Ovary (tissue), 9 donors: ENCODE measurements around the gene PTPRN2. TPM values are rescaled to one million over a fixed set of nuclear protein-coding genes. Genes with fewer than 3 reads are reported as not detected.

Experiments
- DNase-seq, 5 donors: peaks; one replicate each; pipeline ENCODE4 v3.0.0-alpha.2; 2019 to 2020
- H3K27ac ChIP-seq, 2 donors: fragments of 200-600 bp; one replicate each; pipeline versions ENCODE4 v1.5.1 to v1.8.0; 2019 to 2022
- H3K27me3 ChIP-seq: fragments of 200-600 bp; one replicate; pipeline ENCODE4 v1.8.0; 2022
- H3K36me3 ChIP-seq: fragments of 200-600 bp; sonication (generic); one replicate; pipeline ENCODE4 v1.5.1; 2019
- H3K4me1 ChIP-seq: one replicate; pipeline ENCODE4 v1.8.1; 2013; ENCODE audit warnings: mild to moderate bottlenecking, moderate library complexity; ENCODE audit not compliant: insufficient read depth
- H3K4me3 ChIP-seq: fragments of 200-600 bp; sonication (generic); one replicate; pipeline ENCODE4 v1.5.1; 2017
- H3K9me3 ChIP-seq, 2 donors: fragments of 200-600 bp in 1 of 2; sonication (generic) in 1 of 2; one replicate each; pipeline versions ENCODE4 v1.5.1 to v1.8.1; 2013 to 2019; ENCODE audit warnings: mild to moderate bottlenecking in 1 of 2, moderate library complexity in 1 of 2
- EP300 ChIP-seq: sonication (generic); formaldehyde crosslinking; IDR thresholded peaks from one replicate; pipeline ENCODE4 v1.6.1; 2017; ENCODE audit warnings: antibody characterized with exemption
- POLR2A ChIP-seq: fragments of 450-650 bp; IDR thresholded peaks from one replicate; pipeline ENCODE4 v1.6.1; 2017; ENCODE audit warnings: antibody characterized with exemption, mild to moderate bottlenecking, moderate library complexity
- WGBS, 3 donors: extraction: QIAGEN DNeasy Blood & Tissue Kit in 1 of 3; methylation state at CpG; one replicate each; pipeline versions ENCODE4 v1.1.5 to v1.1.7; 2013 to 2017; 5-methylcytosine and 5-hydroxymethylcytosine counted together
- intact Hi-C, 4 donors: fragments of 100-400 bp; cut with DNase I; formaldehyde crosslinking; loops; one replicate each; pipeline versions ENCODE4 v1.11.0 to v1.15.1; 2022 to 2023
- polyA plus RNA-seq, 2 donors: library from polyadenylated mRNA; stranded (reverse); fragments of 200-250 nt in 1 of 2; fragments of 350-450 nt in 1 of 2; fragmentation: Illumina TruSeq in 1 of 2; extraction: RNeasy Lipid Tissue Mini Kit (QIAGEN cat#74804) in 1 of 2; gene quantifications; one replicate each; pipeline ENCODE4 v1.2.3, GENCODE V29; 2013 to 2014
- total RNA-seq, 7 donors: library from RNA; depleted of rRNA in 2 of 7; stranded (reverse); fragments of >200 nt in 2 of 7; fragmentation: NEBNext Ultra II Directional in 3 of 7; extraction: Animal tissue kit (Norgen Biotek cat#: 25700) in 3 of 7; gene quantifications; one replicate each; pipeline versions ENCODE4 v1.1.0 to v1.2.4, GENCODE V29; 2016 to 2023
- TF ChIP-seq, protein P1 (sequence below), 3 donors: fragments of 450-650 bp in 2 of 3; fragments of 200-600 bp in 1 of 3; IDR thresholded peaks; one replicate each; pipeline versions ENCODE4 v1.5.1 to v1.8.0; 2016 to 2022; ENCODE audit warnings: antibody characterized with exemption in 3 of 3, mild to moderate bottlenecking in 1 of 3
- donor health status: DM: no; HTN: no; CAD: no; lungs with moderate emphysema.
- donor health status: DM: no; HTN: no; CAD: no.
- donor health status: Bipolar disorder and iron deficiency.
- donor health status: DM: yes; HTN: yes; CAD: no.
- donor health status: DM: no; HTN: no; CAD: no.
- donor health status: DM: yes; HTN: yes; CAD: no.

Gene PTPRN2
- total and polyA plus RNA-seq, 9 donors = 3.5 to 11.1 (median 5.9) TPM

GRCh38 chr7:157813053-157813452 is 774.6 kb downstream of the PTPRN2 start:
- 89 to 94% (median 89%) methylated on average over 17 of the region's 17 CpGs for WGBS, 3 donors

DNA sequence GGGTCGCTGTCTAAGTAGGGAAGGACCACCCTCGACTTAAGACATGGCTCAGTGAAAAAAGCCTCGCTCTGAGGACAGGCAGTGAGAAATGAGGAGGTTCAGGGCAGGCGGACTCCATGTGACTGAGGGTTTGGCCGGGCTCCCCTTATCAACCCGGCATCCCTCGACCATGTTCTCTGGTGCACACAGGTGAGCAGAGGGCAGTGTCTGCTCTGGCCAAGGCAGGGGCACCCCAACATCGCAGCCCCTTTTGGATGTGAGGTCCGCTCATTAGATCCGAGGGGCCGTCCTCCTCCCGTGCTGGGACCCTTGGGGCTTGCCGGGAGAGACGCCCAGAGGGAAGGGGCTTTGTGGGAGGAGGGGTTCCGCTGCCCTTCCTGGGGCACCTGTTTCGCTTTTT is 775.7 kb downstream of the PTPRN2 start:
- Histone ChIP-seq H3K4me1 (no peaks in the 10 kb centered on the region), H3K27ac (no peak overlapping the region), H3K27me3 (no peaks in the 10 kb centered on the region), H3K4me3 (no peak overlapping the region), H3K9me3 (no peaks in the 10 kb centered on the region), H3K36me3 (no peaks in the 10 kb centered on the region)
- no peak for DNase-seq
- no peak for TF ChIP-seq EP300
- TF ChIP-seq, protein P1, sequence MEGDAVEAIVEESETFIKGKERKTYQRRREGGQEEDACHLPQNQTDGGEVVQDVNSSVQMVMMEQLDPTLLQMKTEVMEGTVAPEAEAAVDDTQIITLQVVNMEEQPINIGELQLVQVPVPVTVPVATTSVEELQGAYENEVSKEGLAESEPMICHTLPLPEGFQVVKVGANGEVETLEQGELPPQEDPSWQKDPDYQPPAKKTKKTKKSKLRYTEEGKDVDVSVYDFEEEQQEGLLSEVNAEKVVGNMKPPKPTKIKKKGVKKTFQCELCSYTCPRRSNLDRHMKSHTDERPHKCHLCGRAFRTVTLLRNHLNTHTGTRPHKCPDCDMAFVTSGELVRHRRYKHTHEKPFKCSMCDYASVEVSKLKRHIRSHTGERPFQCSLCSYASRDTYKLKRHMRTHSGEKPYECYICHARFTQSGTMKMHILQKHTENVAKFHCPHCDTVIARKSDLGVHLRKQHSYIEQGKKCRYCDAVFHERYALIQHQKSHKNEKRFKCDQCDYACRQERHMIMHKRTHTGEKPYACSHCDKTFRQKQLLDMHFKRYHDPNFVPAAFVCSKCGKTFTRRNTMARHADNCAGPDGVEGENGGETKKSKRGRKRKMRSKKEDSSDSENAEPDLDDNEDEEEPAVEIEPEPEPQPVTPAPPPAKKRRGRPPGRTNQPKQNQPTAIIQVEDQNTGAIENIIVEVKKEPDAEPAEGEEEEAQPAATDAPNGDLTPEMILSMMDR (IDR thresholded peaks at IDR 0.05) = no peak
- TF ChIP-seq POLR2A = no peak
- 78 to 85% (median 79%) methylated on average over 16 of the region's 16 CpGs for WGBS, 3 donors
- intact Hi-C loops = no loop called here

More at GRCh38 chr7:157813053-157813452, 774.6 kb downstream of the PTPRN2 start:
- intact Hi-C loops = no loop called here
- Histone ChIP-seq H3K36me3 (no peaks in the 10 kb centered on the region), H3K27me3 (no peaks in the 10 kb centered on the region), H3K4me3 (no peak overlapping the region), H3K4me1 (no peaks in the 10 kb centered on the region), H3K27ac (no peak overlapping the region), H3K9me3 (no peaks in the 10 kb centered on the region)
- DNase-seq = no peak
- no peak for TF ChIP-seq EP300
- no peak for TF ChIP-seq POLR2A
- TF ChIP-seq, protein P1 (IDR thresholded peaks at IDR 0.05) = no peak

- 95 to 96% (median 95%) methylated on average over 47 to 55 of the region's 55 CpGs for WGBS, 3 donors
- DNase-seq = no peak
- Histone ChIP-seq H3K9me3 (no peaks in the 10 kb centered on the region), H3K36me3 (no peaks in the 10 kb centered on the region), H3K27me3 (no peaks in the 10 kb centered on the region), H3K4me1 (no peaks in the 10 kb centered on the region), H3K4me3 (no peak overlapping the region), H3K27ac (no peak overlapping the region)
- intact Hi-C loops = no loop called here
- TF ChIP-seq EP300 = no peak
- TF ChIP-seq POLR2A = no peak
- TF ChIP-seq, protein P1 (IDR thresholded peaks at IDR 0.05) = no peak
Measured at GRCh38 chr7:157809863-157810851, 777.5 kb downstream of the PTPRN2 start.

GRCh38 chr7:157809154-157809862 is 778.3 kb downstream of the PTPRN2 start:
- 95 to 96% (median 95%) methylated on average over 34 to 35 of the region's 35 CpGs for WGBS, 3 donors
- TF ChIP-seq EP300 = no peak
- no peaks in the 10 kb centered on the region for H3K4me1 ChIP-seq
- intact Hi-C loops = no loop called here
- H3K4me3 ChIP-seq = no peak overlapping the region
- H3K36me3 ChIP-seq = no peaks in the 10 kb centered on the region
- no peak overlapping the region for H3K27ac ChIP-seq
- no peaks in the 10 kb centered on the region for H3K27me3 ChIP-seq
- no peaks in the 10 kb centered on the region for H3K9me3 ChIP-seq
- DNase-seq = no peak
